Body of pancreas (tissue), 4 donors: ENCODE data around the gene TCOF1. TPM values are rescaled to one million over a fixed set of nuclear protein-coding genes. Genes with fewer than 3 reads are reported as not detected.

Experiments
- ATAC-seq: fragments of 150-250 bp; one replicate; pipeline ENCODE4 v1.9.1; 2016
- DNase-seq, 4 donors: peaks; one replicate each; pipeline ENCODE4 v3.0.0-alpha.2; 2019
- H3K27ac ChIP-seq, 4 donors: fragments of 200-600 bp; sonication (generic); 1 replicate in 3 of 4; 2 replicates in 1 of 4; pipeline versions ENCODE4 v1.5.1 to v1.6.1; 2016 to 2019; ENCODE audit warnings: mild to moderate bottlenecking in 1 of 4, mixed read lengths in 1 of 4, moderate library complexity in 1 of 4
- H3K27me3 ChIP-seq, 2 donors: fragments of 200-600 bp; sonication (generic); one replicate each; pipeline ENCODE4 v1.6.0; 2016; ENCODE audit warnings: mild to moderate bottlenecking in 1 of 2
- H3K36me3 ChIP-seq, 2 donors: fragments of 200-600 bp; sonication (generic); replicated peaks in 1 of 2; 2 replicates each; pipeline ENCODE4 v1.5.1; 2016; ENCODE audit warnings: low read depth in 2 of 2; ENCODE audit not compliant: insufficient read depth in 1 of 2
- H3K4me1 ChIP-seq: fragments of 200-600 bp; sonication (generic); one replicate; pipeline ENCODE4 v1.6.0; 2016
- H3K4me3 ChIP-seq, 2 donors: fragments of 200-600 bp; sonication (generic); 1 replicate in 1 of 2; 2 replicates in 1 of 2; pipeline ENCODE4 v1.5.1; 2016 to 2019
- H3K9me3 ChIP-seq, 3 donors: fragments of 200-600 bp; sonication (generic); 1 replicate in 2 of 3; 2 replicates in 1 of 3; pipeline ENCODE4 v1.5.1; 2016
- CTCF ChIP-seq, 7 experiments: fragments of 450-650 bp in 4 of 7; fragments of 200-600 bp in 3 of 7; sonication (generic) in 3 of 7; IDR thresholded peaks; one replicate each; pipeline ENCODE4 v1.5.1; 2016 to 2019; ENCODE audit warnings: antibody characterized with exemption in 7 of 7
- POLR2A ChIP-seq, 3 donors: fragments of 450-650 bp; IDR thresholded peaks; one replicate each; pipeline ENCODE4 v1.6.1; 2016; ENCODE audit warnings: antibody characterized with exemption in 3 of 3, mild to moderate bottlenecking in 2 of 3
- WGBS, 2 donors: methylation state at CpG; one replicate each; pipeline ENCODE4 v1.1.5; 2017; 5-methylcytosine and 5-hydroxymethylcytosine counted together
- intact Hi-C: fragments of 100-400 bp; cut with DNase I; formaldehyde crosslinking; loops from one replicate; pipeline ENCODE4 v1.15.1; 2023
- total RNA-seq, 2 donors: library from RNA; depleted of rRNA; stranded (reverse); fragments of >200 nt; gene quantifications; one replicate each; pipeline ENCODE4 v1.1.0, GENCODE V29; 2016

Gene TCOF1
- total RNA-seq, 2 donors from 2014 or later: 18.9 to 23.4 TPM

- peaks cover 7% of the 10 kb centered on the region for H3K4me1 ChIP-seq
- WGBS, 2 donors: 74 to 75% methylated on average over 8 to 9 of the region's 9 CpGs
- H3K9me3 ChIP-seq: no peaks in the 10 kb centered on the region
- no peak for TF ChIP-seq CTCF (IDR thresholded peaks at IDR 0.05)
- TF ChIP-seq POLR2A (IDR thresholded peaks at IDR 0.05): no peak
- no peaks in the 10 kb centered on the region for H3K27me3 ChIP-seq
- H3K27ac ChIP-seq: no peak overlapping the region
- intact Hi-C loops: no loop called here
- H3K36me3 ChIP-seq: no peaks in the 10 kb centered on the region
- no peak overlapping the region for H3K4me3 ChIP-seq
- ATAC-seq (no peak), DNase-seq (no peak)
Observed at GRCh38 chr5:150318613-150319483, 38.6 kb upstream of the TCOF1 start.

GRCh38 chr5:150319484-150319790 is 38.1 kb upstream of the TCOF1 start:
- no peak overlapping the region for H3K27ac ChIP-seq
- intact Hi-C loops: no loop called here

GRCh38 chr5:150320044-150320613 is 37.4 kb upstream of the TCOF1 start:
- no peak overlapping the region for H3K4me3 ChIP-seq
- H3K27ac ChIP-seq: no peak overlapping the region
- TF ChIP-seq POLR2A (IDR thresholded peaks at IDR 0.05): no peak

More at GRCh38 chr5:150319484-150319790, 38.1 kb upstream of the TCOF1 start:
- TF ChIP-seq POLR2A (IDR thresholded peaks at IDR 0.05) (no peak), CTCF (IDR thresholded peaks at IDR 0.05) (no peak)
- Histone ChIP-seq H3K36me3 (no peaks in the 10 kb centered on the region), H3K4me3 (no peak overlapping the region), H3K9me3 (no peaks in the 10 kb centered on the region), H3K4me1 (peaks cover 7% of the 10 kb centered on the region), H3K27me3 (no peaks in the 10 kb centered on the region)
- ATAC-seq (no peak), DNase-seq (no peak)
- 92 to 93% methylated on average over 6 of the region's 6 CpGs for WGBS, 2 donors

GRCh38 chr5:150321211-150321610 is 36.3 kb upstream of the TCOF1 start:
- Histone ChIP-seq H3K4me3 (no peak overlapping the region), H3K27ac (no peak overlapping the region), H3K27me3 (no peaks in the 10 kb centered on the region), H3K4me1 (peaks cover 7% of the 10 kb centered on the region), H3K9me3 (no peaks in the 10 kb centered on the region), H3K36me3 (no peaks in the 10 kb centered on the region)
- DNase-seq (no peak), ATAC-seq (no peak)
- TF ChIP-seq CTCF (IDR thresholded peaks at IDR 0.05) (no peak), POLR2A (IDR thresholded peaks at IDR 0.05) (no peak)
- 78 to 100% methylated on average over 1 of the region's 1 CpG for WGBS, 2 donors
- intact Hi-C loops: no loop called here

More at GRCh38 chr5:150320044-150320613, 37.4 kb upstream of the TCOF1 start:
- WGBS, 2 donors: 56 to 63% methylated on average over 2 of the region's 2 CpGs
- no peaks in the 10 kb centered on the region for H3K36me3 ChIP-seq
- peaks cover 7% of the 10 kb centered on the region for H3K4me1 ChIP-seq
- DNase-seq (peak; percentile 31 to 73 (median 64)), ATAC-seq (peak; percentile 81)
- H3K27me3 ChIP-seq: no peaks in the 10 kb centered on the region
- intact Hi-C loops: no loop called here
- no peaks in the 10 kb centered on the region for H3K9me3 ChIP-seq

GRCh38 chr5:150321784-150322183 is 35.7 kb upstream of the TCOF1 start:
- DNase-seq (no peak), ATAC-seq (no peak)
- Histone ChIP-seq H3K27me3 (no peaks in the 10 kb centered on the region), H3K4me3 (no peak overlapping the region), H3K27ac (no peak overlapping the region), H3K36me3 (no peaks in the 10 kb centered on the region), H3K4me1 (peaks cover 7% of the 10 kb centered on the region), H3K9me3 (no peaks in the 10 kb centered on the region)
- intact Hi-C loops: no loop called here
- TF ChIP-seq CTCF (IDR thresholded peaks at IDR 0.05) (no peak), POLR2A (IDR thresholded peaks at IDR 0.05) (no peak)
- 87 to 91% methylated on average over 1 of the region's 1 CpG for WGBS, 2 donors
